HEK293T (cell line): Measurements from ENCODE around the gene PSMA7.

ENCODE experiments used
- CTCF ChIA-PET: fragments of 350-600 bp; formaldehyde crosslinking; extraction: SDS; loops from one replicate; lab custom pipeline; 2021; ENCODE audit warnings: antibody characterized with exemption, inconsistent platforms; lab: Yijun Ruan, JAX
- POLR2A ChIA-PET: fragments of 350-600 bp; formaldehyde crosslinking; extraction: SDS; loops from one replicate; lab custom pipeline; 2020; ENCODE audit warnings: antibody characterized with exemption, inconsistent platforms; lab: Yijun Ruan, JAX
- DNase-seq: peaks from one replicate; pipeline ENCODE4 v3.0.0; 2012; ENCODE audit warnings: mixed read lengths; ENCODE audit errors: extremely low spot score
- ARNT ChIP-seq: fragments of 450-650 bp; IDR thresholded peaks from 2 replicates; pipeline ENCODE4 v1.6.1; 2017; ENCODE audit warnings: mild to moderate bottlenecking
- BHLHE40 ChIP-seq: fragments of 450-650 bp; IDR thresholded peaks from 2 replicates; pipeline ENCODE4 v1.6.1; 2016; ENCODE audit warnings: mild to moderate bottlenecking, moderate library complexity, borderline replicate concordance
- CTBP1 ChIP-seq: fragments of 450-650 bp; IDR thresholded peaks from 2 replicates; pipeline ENCODE4 v1.6.1; 2016; ENCODE audit warnings: borderline replicate concordance
- ELF4 ChIP-seq: fragments of 450-650 bp; IDR thresholded peaks from 2 replicates; pipeline ENCODE4 v1.6.1; 2017; ENCODE audit warnings: antibody characterized with exemption
- FOXA1 ChIP-seq: fragments of 450-650 bp; IDR thresholded peaks from 2 replicates; pipeline ENCODE4 v1.6.1; 2016; ENCODE audit warnings: mild to moderate bottlenecking
- FOXK2 ChIP-seq: fragments of 450-650 bp; IDR thresholded peaks from 2 replicates; pipeline ENCODE4 v1.6.1; 2016; ENCODE audit warnings: mild to moderate bottlenecking
- FOXM1 ChIP-seq: fragments of 450-650 bp; IDR thresholded peaks from 2 replicates; pipeline ENCODE4 v1.6.1; 2017; ENCODE audit warnings: mild to moderate bottlenecking, borderline replicate concordance
- HDGF ChIP-seq: fragments of 450-650 bp; IDR thresholded peaks from 2 replicates; pipeline ENCODE4 v1.6.1; 2017; ENCODE audit warnings: antibody characterized with exemption, borderline replicate concordance
- L3MBTL2 ChIP-seq: fragments of 450-650 bp; conservative IDR thresholded peaks from 2 replicates; pipeline ENCODE4 v1.6.1; 2016; ENCODE audit warnings: mild to moderate bottlenecking
- LEF1 ChIP-seq: fragments of 450-650 bp; IDR thresholded peaks from 2 replicates; pipeline ENCODE4 v1.6.1; 2017; ENCODE audit warnings: mild to moderate bottlenecking, borderline replicate concordance
- NFRKB ChIP-seq: fragments of 450-650 bp; IDR thresholded peaks from 2 replicates; pipeline ENCODE4 v1.6.1; 2016; ENCODE audit warnings: mild to moderate bottlenecking, moderate library complexity
- PKNOX1 ChIP-seq: fragments of 450-650 bp; IDR thresholded peaks from 2 replicates; pipeline ENCODE4 v1.6.1; 2016
- SP1 ChIP-seq: fragments of 450-650 bp; IDR thresholded peaks from 2 replicates; pipeline ENCODE4 v1.6.1; 2017
- SUZ12 ChIP-seq: fragments of 450-650 bp; IDR thresholded peaks from 2 replicates; pipeline ENCODE4 v1.6.1; 2016; ENCODE audit warnings: mild to moderate bottlenecking
- TARDBP ChIP-seq: fragments of 450-650 bp; IDR thresholded peaks from 2 replicates; pipeline ENCODE4 v1.6.1; 2016
- ZNF384 ChIP-seq: fragments of 450-650 bp; IDR thresholded peaks from 2 replicates; pipeline ENCODE4 v1.6.1; 2016

Gene PSMA7

GRCh38 chr20:62096421-62097380 is 46.5 kb downstream of the PSMA7 start:
- ChIA-PET CTCF (no interaction called here), POLR2A (no interaction called here)
- no peak for DNase-seq
- TF ChIP-seq ZNF384 (no peak), NFRKB (no peak), SUZ12 (no peak), CTBP1 (no peak), PKNOX1 (no peak), HDGF (no peak), ARNT (no peak), TARDBP (no peak), FOXA1 (no peak), BHLHE40 (no peak), SP1 (no peak)

- ChIA-PET CTCF (no interaction called here), POLR2A (interaction anchor here (0.9 to 4.2 kb wide), 3 partner anchors 9 to 32 kb away, joined by 3 to 16 read pairs (median 4); partner anchors contain the start of gene TAF4)
- no peak for DNase-seq
- TF ChIP-seq FOXK2 (no peak), ARNT (no peak), SP1 (no peak), CTBP1 (no peak), PKNOX1 (no peak), BHLHE40 (no peak)
These were observed 53.8 kb downstream of the PSMA7 start for GRCh38 chr20:62089393-62089792.

- no peak for DNase-seq
- TF ChIP-seq NFRKB (no peak), ARNT (no peak), SP1 (no peak), TARDBP (no peak), SUZ12 (no peak), FOXM1 (no peak), ZNF384 (no peak), CTBP1 (no peak; the same call in 1 of the 2 replicates)
- CTCF ChIA-PET, result no interaction called here
- POLR2A ChIA-PET, result interaction anchor here (0.9 to 4.2 kb wide), 2 partner anchors 10 to 22 kb away, joined by 3 to 16 read pairs; partner anchors contain the start of gene TAF4
These were observed 54.7 kb downstream of the PSMA7 start for GRCh38 chr20:62088258-62089127.

- no peak for DNase-seq
- TF ChIP-seq BHLHE40 (no peak), FOXA1 (no peak), ARNT (no peak), L3MBTL2 (no peak), FOXM1 (no peak), SP1 (no peak), FOXK2 (no peak), PKNOX1 (no peak), ZNF384 (no peak), LEF1 (no peak), ELF4 (no peak), TARDBP (no peak), NFRKB (no peak), HDGF (no peak)
- POLR2A ChIA-PET, result interaction anchor here (4.2 kb wide), 1 partner anchor 21 kb away, joined by 16 read pairs; the partner anchor contains the start of gene TAF4
- CTCF ChIA-PET, result no interaction called here
These were observed 55.6 kb downstream of the PSMA7 start for GRCh38 chr20:62087632-62088031.

GRCh38 chr20:62087227-62087626 is 56.0 kb downstream of the PSMA7 start:
- POLR2A ChIA-PET, result interaction anchor here (4.2 kb wide), 1 partner anchor 21 kb away, joined by 16 read pairs; the partner anchor contains the start of gene TAF4

More at GRCh38 chr20:62087227-62087626, 56.0 kb downstream of the PSMA7 start:
- CTCF ChIA-PET, result no interaction called here
- no peak for DNase-seq
- TF ChIP-seq L3MBTL2, result no peak
- no peak for TF ChIP-seq PKNOX1
- TF ChIP-seq SP1, result no peak
- no peak for TF ChIP-seq ARNT
- no peak for TF ChIP-seq HDGF
- no peak for TF ChIP-seq ELF4
- TF ChIP-seq FOXM1, result no peak
- TF ChIP-seq FOXA1, result no peak
- TF ChIP-seq LEF1, result no peak
- TF ChIP-seq SUZ12, result no peak
- TF ChIP-seq TARDBP, result no peak
- TF ChIP-seq NFRKB, result no peak
- no peak for TF ChIP-seq CTBP1
- TF ChIP-seq ZNF384, result no peak
- TF ChIP-seq FOXK2, result no peak
- no peak for TF ChIP-seq BHLHE40
